ENCODE data around the gene SYT2.
"Not testable (repeated sequence)": the region's sequence is repeated elsewhere in the genome, so short reads cannot be mapped to it uniquely, and the experiment has no call there.

The SYT2 gene

GRCh38 chr1:202642212-202642611, 68.0 kb downstream of the SYT2 start:
- DNase-seq = no peak

DNA sequence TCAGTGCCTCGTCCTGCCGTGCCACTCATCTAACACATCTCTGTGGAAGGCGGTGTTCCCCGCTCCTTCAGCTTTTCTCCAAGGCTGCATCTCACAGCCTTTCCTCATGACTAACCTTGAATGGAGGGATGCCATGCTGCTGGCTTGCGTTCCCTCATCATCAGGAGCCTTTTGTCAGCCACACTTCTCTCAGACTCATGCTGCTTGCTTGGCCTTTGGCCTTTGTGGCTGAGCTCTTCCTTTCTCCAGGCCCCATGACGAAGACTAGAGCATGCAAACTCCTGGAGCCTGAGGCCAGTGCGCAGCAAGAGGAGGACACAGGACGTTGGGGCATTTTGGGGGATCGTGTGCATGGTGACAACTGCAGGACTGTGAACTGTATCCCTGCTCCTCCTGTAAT, 70.8 kb downstream of the SYT2 start:
- no peak for DNase-seq

GRCh38 chr1:202638701-202639305, 71.5 kb downstream of the SYT2 start:
- not testable (repeated sequence) for DNase-seq

DNA sequence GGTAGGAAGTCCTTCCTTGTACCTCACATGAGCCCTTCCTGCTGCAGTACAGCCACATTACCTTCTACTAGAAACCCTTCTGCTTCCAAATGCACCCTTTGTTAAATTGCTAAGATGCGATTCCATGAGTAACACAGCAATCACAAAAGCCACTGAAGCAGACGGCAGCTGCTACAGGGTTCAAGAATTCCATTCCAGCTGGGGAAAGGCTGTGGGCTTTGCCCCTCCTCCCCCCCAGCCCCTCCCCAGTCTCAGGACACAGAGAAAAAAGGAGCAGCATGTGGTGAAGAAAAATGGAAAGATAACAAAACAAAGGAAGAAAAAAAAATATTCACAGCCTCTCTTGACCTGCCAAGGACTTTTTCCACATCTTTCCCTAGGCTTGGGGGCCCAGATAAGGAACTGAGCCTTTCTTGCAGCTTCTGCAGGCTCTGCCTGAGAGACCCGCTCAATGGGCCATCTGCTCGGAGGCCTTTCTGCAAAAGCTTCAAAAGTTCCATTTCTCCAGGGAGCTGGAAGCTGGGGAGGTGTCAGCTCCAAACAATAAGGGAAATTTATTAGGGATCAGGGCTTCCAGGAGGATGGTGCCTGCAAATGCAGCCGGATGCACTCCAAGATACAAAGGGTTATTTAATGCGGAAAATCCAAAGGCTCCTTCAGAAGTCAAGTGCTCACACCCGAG, 72.1 kb downstream of the SYT2 start:
- no peak for DNase-seq

DNA sequence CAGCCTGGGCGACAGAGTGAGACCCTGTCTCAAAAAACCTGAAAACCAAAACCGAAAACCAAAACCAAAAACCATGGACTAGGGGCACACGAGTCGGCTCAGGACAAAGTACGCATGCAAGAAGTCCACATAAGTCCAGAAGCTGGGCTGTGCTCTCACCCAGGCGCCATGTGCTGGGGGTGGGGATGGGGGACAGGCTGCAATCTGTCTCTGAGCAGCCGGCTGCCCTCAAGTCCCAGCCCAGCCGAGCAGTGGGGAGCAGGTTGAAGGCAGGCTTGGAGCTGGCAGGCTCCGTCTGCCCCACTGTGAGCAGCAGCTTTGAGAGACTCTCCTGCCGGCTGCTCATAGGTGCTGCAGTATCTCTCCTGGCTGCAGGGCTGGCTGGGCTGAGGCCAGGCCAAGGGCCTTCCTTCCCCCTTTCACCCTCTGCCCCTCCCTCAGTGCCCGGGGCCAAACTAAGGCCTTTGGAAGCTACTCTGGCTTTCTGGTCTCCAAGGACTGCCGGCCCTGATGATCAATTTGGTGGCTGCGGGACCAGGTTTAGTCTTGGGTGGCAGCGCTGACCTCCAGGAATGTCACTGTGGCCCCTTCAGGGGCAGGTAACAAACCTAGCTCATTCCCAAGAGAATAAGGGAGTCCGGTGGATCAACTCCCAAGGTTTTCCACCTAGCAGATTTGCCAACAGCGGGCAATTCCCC, 72.8 kb downstream of the SYT2 start:
- DNase-seq = not testable (repeated sequence)

DNA sequence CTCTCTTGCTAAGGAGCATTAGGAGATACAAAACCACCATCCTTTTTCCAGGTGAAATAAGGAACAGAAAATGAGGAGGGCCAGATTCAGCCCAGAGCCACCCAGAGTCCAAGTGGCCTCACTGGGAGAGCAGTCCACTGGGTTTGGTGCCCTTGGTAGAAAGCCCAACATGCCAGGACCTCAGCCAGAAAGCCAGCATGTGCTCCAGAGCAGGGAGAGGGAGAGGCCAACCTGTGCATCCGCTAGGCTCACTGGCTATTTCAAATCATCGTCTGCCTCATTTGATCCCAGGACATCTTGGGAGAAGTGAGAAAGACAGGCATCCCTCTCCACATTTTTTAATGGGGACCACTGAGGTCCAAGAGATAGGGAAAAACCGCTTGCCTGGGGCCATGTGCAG, 74.1 kb downstream of the SYT2 start:
- not testable (repeated sequence) for DNase-seq

DNA sequence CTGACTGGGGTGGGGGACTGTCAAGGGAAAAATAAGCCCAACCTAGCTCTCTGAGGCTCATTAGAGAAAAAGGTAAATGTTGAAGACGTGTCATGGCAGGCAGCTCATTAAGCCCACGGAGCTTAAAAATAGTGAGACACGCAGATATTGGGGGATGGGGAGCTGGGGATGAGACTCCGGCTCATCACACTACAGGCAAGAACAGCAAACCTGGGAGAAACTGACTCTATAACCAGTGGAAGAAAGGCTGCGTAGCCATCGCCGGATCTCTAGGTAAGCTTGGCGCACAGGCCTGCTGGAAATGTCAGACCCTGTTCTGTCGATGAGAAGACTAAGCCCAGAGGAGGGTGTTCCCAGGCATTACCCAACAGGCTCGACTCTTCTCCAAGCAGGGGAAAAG, 78.0 kb downstream of the SYT2 start:
- no peak for DNase-seq

GRCh38 chr1:202631076-202631923, 79.0 kb downstream of the SYT2 start:
- no peak for DNase-seq

- no peak for DNase-seq
These were observed 79.7 kb downstream of the SYT2 start for GRCh38 chr1:202630541-202630940.

GRCh38 chr1:202630096-202630495, 80.2 kb downstream of the SYT2 start:
- not testable (repeated sequence) for DNase-seq

DNA sequence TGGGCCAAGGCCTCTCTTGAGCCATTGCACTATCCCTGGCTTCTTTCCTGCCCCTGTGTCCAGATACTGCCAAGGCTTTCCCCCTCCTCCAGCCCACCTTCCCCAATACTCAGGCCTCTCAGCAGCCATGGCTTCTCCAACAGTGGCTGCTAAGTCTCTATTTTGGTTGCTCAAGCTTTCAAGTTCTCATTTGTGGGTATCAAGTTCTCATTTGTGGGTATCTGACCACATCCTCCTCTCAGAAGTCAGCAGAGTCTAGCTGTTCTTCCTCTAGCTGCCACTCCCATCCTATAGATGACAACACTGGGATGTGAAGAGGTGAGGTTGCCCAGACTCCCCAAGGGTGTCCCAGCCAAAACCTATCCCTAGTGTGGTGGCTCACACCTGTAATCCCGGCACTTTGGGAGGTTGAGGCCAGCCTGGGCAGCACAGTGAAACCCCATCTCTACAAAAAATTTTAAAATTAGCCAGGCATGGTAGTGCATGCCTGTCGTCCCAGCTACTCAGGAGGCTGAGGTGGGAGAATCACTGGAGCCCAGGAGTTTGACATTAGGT, 80.9 kb downstream of the SYT2 start:
- DNase-seq = not testable (repeated sequence)

DNA sequence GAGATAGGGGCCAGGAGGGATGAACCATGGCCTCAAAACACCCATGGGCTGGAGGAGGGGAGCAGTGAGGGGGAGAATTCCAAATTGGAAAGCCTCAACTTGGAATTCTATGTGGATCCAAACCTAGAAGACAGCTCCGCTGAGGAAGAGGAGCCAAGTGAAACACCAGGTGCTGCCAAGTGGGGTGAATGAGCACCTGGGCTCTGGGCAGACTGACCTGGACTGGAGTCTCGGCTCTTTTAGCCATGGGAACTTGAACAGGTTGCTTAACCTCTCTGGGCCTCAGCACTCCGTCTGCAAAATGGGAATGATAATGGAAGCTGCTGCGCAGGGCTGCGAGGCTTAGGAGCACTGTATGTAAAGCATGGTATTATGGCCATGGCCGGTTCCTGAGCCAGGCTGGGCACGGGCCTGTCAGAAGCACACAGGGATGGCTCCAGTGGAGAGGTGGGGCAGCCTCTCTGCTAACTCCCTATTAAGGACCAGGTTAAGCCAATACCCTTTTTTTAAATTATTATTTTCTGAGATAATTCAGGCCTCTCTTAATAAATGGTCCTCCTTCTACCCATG, 81.5 kb downstream of the SYT2 start:
- DNase-seq = no peak

DNA sequence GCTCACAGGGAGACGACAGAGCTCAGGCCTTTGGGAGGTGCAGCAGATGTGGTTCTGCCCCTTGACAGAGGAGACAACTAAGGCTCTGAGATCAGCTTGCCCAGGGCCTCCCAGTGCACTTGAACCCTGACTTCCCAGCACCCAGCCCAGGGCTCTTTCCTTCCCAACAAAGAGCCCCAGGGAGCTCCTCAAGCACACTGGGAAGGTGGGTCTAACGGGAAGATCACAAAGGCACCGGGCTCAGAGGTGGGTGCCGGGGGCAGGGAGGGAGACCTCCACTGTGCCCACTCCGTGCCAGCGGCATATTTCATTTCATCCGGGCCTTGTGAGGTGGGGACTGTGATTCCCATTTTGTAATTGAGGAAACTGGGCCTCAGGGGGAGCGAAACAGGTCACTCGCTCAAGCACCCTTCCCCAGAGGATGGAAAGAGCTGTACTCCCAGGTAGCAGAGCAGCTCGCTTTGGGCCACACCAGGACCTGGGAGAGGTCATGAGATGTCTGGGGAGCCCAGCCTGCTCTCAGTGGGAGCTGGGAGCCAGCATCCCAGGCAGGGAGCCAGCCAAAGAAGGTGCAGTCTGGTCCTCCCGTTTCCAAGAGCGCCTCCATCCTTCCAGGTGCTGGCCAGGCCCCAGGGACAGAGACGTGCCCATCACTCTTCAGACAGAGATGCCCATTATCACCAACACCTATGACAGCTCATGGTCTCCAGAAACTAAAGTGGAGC, 82.3 kb downstream of the SYT2 start:
- no peak for DNase-seq

DNA sequence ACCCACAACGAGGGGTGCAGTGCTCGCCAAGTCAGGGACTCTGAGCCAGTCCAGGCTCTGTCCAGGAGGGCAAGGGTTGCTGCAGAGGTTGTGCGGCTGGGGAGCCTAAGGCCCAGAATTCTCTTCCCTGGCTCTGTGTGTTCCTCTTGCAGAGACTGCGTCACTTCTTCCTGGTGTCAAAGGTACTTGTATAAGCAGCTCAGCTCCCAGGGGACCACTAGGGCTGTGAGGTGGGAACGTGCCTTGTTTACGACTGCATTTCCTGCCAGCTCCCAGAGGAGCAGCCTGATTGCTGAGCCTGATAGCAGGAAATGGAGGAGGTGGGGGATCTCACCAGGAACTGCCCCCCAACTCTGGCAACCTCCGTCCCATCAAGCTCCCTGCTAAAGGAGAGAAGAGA, 83.2 kb downstream of the SYT2 start:
- DNase-seq = not testable (repeated sequence)

- DNase-seq = no peak
These were observed 84.6 kb downstream of the SYT2 start for GRCh38 chr1:202625416-202626360.

GRCh38 chr1:202624781-202625108, 85.5 kb downstream of the SYT2 start:
- DNase-seq = no peak

DNA sequence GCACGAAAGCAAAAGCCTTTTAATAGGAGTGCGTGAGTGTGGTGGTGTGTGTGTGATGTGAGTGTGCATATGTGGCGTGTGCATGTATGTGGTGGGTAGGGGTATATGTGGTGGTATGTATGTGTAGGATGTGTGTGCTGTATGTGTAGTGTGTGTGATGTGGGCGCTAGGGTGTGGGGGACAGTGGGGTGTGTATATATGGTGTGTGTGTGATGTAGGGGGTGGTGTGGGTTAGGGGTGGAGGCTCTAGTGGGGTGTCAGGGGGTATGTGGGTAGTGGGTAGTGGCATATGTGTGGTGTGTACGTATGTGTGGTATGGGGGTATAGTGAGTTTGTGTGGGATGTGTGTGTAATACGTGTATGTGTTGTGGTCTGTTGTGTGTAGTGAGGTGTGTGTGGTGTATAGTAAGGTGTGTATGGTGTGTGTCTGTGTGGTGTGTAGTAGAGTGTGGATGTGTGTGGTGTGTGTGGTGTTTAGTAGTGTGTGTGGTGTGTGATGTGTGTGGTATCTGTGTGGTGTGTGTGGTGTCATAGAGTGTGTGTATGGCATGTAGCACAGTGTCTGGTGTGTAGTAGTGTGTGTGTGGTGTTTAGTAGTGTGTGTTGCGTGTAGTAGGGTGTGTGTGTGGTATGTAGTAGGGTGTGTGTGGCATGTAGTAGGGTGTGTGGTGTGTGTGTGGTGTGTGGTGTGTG, 86.0 kb downstream of the SYT2 start:
- DNase-seq = no peak

DNA sequence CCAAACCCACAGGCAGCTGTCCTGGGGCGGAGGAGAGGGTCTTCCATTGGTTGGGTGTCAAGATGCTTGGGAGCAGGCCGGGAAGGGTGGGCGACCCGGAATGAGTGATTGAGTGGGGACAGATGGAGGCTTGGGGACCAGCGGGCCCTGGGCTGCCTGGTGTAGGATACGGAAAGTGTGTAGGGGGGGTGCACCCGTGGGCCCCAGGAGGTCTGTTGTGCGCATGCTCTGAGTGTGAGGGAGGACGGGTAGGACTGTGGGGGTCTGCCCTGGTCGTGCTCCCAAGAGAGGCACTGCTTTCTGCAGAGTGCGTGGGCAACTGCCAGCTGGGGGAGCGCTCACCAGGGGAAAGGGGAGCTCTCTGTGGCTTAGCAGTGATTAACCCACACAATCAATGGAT, 86.8 kb downstream of the SYT2 start:
- not testable (repeated sequence) for DNase-seq

DNA sequence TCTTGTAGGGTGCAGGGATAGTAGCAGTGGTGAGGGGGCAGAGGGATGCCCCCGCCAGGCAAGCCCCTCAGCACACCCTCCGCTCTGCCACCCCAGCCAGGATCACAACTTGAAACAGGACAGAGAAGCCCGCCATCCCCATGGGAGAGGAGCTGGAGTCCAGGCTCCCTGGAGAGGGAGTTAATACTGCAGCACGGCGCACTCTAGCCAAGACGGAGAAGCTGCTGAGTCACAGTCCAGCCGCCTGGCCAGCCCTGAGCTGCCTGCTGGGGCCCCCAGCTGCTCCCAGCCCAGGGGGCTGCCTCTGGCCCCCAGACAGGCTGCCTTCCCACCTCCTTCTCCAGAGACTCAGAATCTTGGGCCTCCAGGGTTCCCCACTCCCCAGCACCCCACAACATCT, 87.2 kb downstream of the SYT2 start:
- no peak for DNase-seq

DNA sequence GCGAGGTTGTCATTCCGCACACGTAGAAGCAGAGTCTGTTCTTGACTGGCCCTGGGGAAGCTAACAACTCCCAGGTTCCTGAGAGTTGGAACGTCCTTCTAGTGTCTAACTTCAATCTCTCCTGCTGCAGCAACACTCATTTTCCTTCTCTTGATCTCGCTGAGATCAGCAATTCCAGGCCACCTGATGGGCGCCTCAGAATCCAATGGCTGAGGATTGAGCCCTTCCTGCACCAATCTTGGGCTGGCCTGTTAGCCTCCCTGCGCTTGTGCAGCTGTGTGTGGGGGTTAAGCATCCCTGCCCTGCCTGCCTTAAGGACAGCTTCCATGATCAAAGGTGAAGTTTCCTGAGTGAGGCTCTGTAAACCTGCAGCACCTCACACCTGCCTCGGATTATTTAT, 87.9 kb downstream of the SYT2 start:
- no peak for DNase-seq

Data from KG1 (cell line).